K562 (cell line): ENCODE measurements around the gene ZBTB24.

Experiments used
- ARHGAP35 ChIP-seq: fragments of 450-650 bp; IDR thresholded peaks from 2 replicates; pipeline ENCODE4 v1.6.1; 2018; ENCODE audit not compliant: partially characterized antibody
- CTCF ChIP-seq, 3 experiments: IDR thresholded peaks in 2 of 3; conservative IDR thresholded peaks in 1 of 3; 2 replicates each; pipeline ENCODE4 v1.5.1; 2011 to 2012; ENCODE audit warnings: low read length in 3 of 3, mild to moderate bottlenecking in 3 of 3, control low read depth in 2 of 3, improper control_type of control experiment in 1 of 3, inconsistent platforms in 1 of 3, low read depth in 1 of 3, mixed read lengths in 1 of 3, moderate library complexity in 1 of 3; ENCODE audit not compliant: insufficient read depth in 2 of 3
- ESRRA ChIP-seq: fragments of 450-650 bp; IDR thresholded peaks from 2 replicates; pipeline ENCODE4 v1.6.1; 2014; ENCODE audit warnings: low read depth, mild to moderate bottlenecking, moderate library complexity, borderline replicate concordance
- NCOA2 ChIP-seq, 2 experiments: fragments of 450-650 bp; IDR thresholded peaks; 2 replicates each; pipeline ENCODE4 v1.6.1; 2018; ENCODE audit warnings: mild to moderate bottlenecking in 2 of 2, moderate library complexity in 1 of 2; ENCODE audit not compliant: partially characterized antibody in 2 of 2
- NFXL1 ChIP-seq: fragments of 450-650 bp; formaldehyde crosslinking; IDR thresholded peaks from 2 replicates; pipeline ENCODE4 v1.4.0; 2021; ENCODE audit warnings: mild to moderate bottlenecking
- POLR2AphosphoS5 ChIP-seq: IDR thresholded peaks from 2 replicates; pipeline ENCODE4 v1.6.1; 2011; ENCODE audit warnings: mild to moderate bottlenecking, low read depth, low read length, moderate library complexity; ENCODE audit not compliant: control insufficient read depth, insufficient read depth
- PTBP1 ChIP-seq: fragments of 200-400 bp; formaldehyde crosslinking; IDR thresholded peaks from 2 replicates; pipeline ENCODE4 v1.6.1; 2017; ENCODE audit warnings: low read depth, low read length
- SMC3 ChIP-seq: conservative IDR thresholded peaks from 2 replicates; pipeline ENCODE4 v1.6.1; 2011; ENCODE audit warnings: low read depth, low read length, improper control_type of control experiment; ENCODE audit not compliant: insufficient read depth
- SP1 ChIP-seq: sonication (generic); formaldehyde crosslinking; IDR thresholded peaks from 2 replicates; pipeline ENCODE4 v1.8.1; 2022; ENCODE audit warnings: mild to moderate bottlenecking, missing genetic modification reagents
- ZNF184 ChIP-seq: sonication (generic); formaldehyde crosslinking; IDR thresholded peaks from 2 replicates; pipeline ENCODE4 v1.5.0; 2020; ENCODE audit warnings: missing genetic modification reagents
- ZNF311 ChIP-seq: fragments of 250-450 bp; sonication (Bioruptor Pico); IDR thresholded peaks from 2 replicates; pipeline ENCODE4 v1.4.0; 2020; ENCODE audit warnings: mild to moderate bottlenecking, moderate library complexity
- ZNF76 ChIP-seq: fragments of 250-450 bp; sonication (Bioruptor Pico); IDR thresholded peaks from 2 replicates; pipeline ENCODE4 v1.4.0; 2020; ENCODE audit warnings: mild to moderate bottlenecking, moderate library complexity, borderline replicate concordance
- TF ChIP-seq, protein P1 (sequence below): fragments of 450-650 bp; formaldehyde crosslinking; IDR thresholded peaks from 2 replicates; pipeline ENCODE4 v1.4.0; 2022; ENCODE audit warnings: missing genetic modification characterization

DNA sequence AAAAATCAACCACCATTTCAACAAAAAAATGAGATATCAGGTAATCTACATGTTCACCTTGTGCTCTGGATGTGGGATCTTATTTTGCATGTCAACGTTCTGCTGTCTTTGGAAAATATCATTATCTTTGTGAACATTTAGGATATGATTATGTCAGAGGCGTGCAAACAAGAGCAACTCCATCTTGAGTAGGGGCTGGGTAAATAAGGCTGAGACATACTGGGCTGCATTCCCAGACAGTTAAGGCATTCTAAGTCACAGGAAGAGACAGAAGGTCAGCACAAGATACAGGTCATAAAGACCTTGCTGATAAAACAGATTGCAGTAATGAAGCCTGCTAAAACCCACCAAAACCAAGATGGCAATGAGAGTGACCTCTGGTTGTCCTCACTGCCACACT is 28.8 kb upstream of the ZBTB24 start:
- TF ChIP-seq NCOA2 (IDR thresholded peaks at IDR 0.05; ENCODE audit: partially characterized antibody in 2 of 2): no peak
- no peak for TF ChIP-seq ZNF184 (CRISPR knock-in tag)
- TF ChIP-seq ZNF76 (CRISPR knock-in tag): no peak
- no peak for TF ChIP-seq ZNF311
- no peak for TF ChIP-seq ARHGAP35
- TF ChIP-seq, protein P1, sequence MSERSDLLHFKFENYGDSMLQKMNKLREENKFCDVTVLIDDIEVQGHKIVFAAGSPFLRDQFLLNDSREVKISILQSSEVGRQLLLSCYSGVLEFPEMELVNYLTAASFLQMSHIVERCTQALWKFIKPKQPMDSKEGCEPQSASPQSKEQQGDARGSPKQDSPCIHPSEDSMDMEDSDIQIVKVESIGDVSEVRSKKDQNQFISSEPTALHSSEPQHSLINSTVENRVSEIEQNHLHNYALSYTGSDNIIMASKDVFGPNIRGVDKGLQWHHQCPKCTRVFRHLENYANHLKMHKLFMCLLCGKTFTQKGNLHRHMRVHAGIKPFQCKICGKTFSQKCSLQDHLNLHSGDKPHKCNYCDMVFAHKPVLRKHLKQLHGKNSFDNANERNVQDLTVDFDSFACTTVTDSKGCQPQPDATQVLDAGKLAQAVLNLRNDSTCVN: no peak
- TF ChIP-seq ESRRA: no peak
- TF ChIP-seq PTBP1: no peak
- no peak for TF ChIP-seq CTCF (IDR thresholded peaks at IDR 0.05 in 2 of 3, conservative IDR thresholded peaks at IDR 0.05 in 1 of 3; ENCODE audit: insufficient read depth in 2 of 3, low read depth in 1 of 3, low read length in 3 of 3)
- no peak for TF ChIP-seq SP1 (CRISPR knock-in tag)
- TF ChIP-seq SMC3: no peak
- TF ChIP-seq POLR2AphosphoS5: no peak
- no peak for TF ChIP-seq NFXL1 (CRISPR knock-in tag)
